Measurements from ENCODE around the gene TEX14. TPM values are rescaled to one million over a fixed set of nuclear protein-coding genes. Genes with fewer than 3 reads are reported as not detected.

The TEX14 gene
- total RNA-seq, 1 experiment from 2014 or later: 0.55 TPM

DNA sequence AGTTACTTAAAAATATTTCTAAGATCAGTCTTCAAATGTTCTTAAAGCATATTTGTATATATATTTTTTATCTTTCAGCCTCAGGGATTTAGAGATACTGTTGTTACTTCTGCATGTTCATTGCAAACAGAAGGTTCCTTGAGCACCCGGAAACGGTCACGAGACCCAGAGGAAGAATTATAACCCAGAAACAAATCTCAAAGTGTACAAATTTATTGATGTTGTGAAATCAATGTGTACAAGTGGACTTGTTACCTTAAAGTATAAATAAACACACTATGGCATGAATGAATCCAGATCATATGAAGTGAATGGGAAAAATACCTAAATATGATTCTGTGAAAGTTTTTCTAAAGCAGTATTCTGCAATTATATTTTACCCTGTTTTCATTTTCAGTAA lies 42.2 kb upstream of the TEX14 start:
- Histone ChIP-seq H3K36me3 (ENCODE audit: low read depth) (no peaks in the 10 kb centered on the region), H3K4me3 (no peak overlapping the region), H3F3A (ENCODE audit: insufficient read depth, low read depth) (no peaks in the 10 kb centered on the region), H3K9me3 (ENCODE audit: insufficient read depth, low read depth) (no peaks in the 10 kb centered on the region), H3K79me2 (ENCODE audit: low read depth) (no peaks in the 10 kb centered on the region), H3K27ac (no peak overlapping the region), H3K4me2 (no peak overlapping the region), H2AFZ (no peak overlapping the region), H3K4me1 (replicated peaks; ENCODE audit: insufficient read depth) (no peaks in the 10 kb centered on the region; the same call in 1 of the 2 replicates), H4K20me1 (ENCODE audit: insufficient read depth) (no peaks in the 10 kb centered on the region), H3K27me3 (ENCODE audit: insufficient read depth, low read depth) (no peaks in the 10 kb centered on the region), H3K9me2 (ENCODE audit: insufficient read depth) (no peaks in the 10 kb centered on the region)
- BruUV-seq (replicated peaks): no TSS peak
- ChIA-PET POLR2A (ENCODE audit: unreplicated experiment) (interaction anchor here (0.6 kb wide), 1 partner anchor 757 kb away, joined by 3 read pairs; no protein-coding TSS in a partner anchor), CTCF (no interaction called here)
- no peak for TF ChIP-seq EZH2 (IDR thresholded peaks at IDR 0.05; ENCODE audit: low read depth)
- TF ChIP-seq, protein P1, sequence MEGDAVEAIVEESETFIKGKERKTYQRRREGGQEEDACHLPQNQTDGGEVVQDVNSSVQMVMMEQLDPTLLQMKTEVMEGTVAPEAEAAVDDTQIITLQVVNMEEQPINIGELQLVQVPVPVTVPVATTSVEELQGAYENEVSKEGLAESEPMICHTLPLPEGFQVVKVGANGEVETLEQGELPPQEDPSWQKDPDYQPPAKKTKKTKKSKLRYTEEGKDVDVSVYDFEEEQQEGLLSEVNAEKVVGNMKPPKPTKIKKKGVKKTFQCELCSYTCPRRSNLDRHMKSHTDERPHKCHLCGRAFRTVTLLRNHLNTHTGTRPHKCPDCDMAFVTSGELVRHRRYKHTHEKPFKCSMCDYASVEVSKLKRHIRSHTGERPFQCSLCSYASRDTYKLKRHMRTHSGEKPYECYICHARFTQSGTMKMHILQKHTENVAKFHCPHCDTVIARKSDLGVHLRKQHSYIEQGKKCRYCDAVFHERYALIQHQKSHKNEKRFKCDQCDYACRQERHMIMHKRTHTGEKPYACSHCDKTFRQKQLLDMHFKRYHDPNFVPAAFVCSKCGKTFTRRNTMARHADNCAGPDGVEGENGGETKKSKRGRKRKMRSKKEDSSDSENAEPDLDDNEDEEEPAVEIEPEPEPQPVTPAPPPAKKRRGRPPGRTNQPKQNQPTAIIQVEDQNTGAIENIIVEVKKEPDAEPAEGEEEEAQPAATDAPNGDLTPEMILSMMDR (conservative IDR thresholded peaks at IDR 0.05): no peak
- no peak for DNase-seq
- intact Hi-C loops (cut with micrococcal nuclease; ENCODE audit: unreplicated experiment): no loop called here

DNA sequence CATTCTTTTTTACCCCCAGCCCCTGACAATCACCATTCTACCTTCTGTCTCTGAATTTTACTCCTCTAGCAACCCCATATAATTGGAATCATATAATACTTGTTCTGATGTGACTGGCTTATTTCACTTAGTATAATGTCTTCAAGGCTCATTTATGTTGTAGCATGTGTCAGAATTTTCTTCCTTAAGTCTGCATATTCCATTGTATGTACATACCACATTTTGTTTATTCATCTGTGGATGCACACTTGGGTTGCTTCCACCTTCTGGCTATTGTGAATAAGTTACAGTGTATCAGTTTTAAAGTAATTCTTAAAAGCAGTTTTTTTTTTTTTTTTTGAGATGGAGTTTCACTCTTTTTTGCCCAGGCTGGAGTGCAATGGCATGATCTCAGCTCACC lies 39.1 kb upstream of the TEX14 start:
- Histone ChIP-seq H3K4me3 (no peak overlapping the region), H4K20me1 (ENCODE audit: insufficient read depth) (no peaks in the 10 kb centered on the region), H3K9me2 (ENCODE audit: insufficient read depth) (no peaks in the 10 kb centered on the region), H3K27me3 (ENCODE audit: insufficient read depth, low read depth) (no peaks in the 10 kb centered on the region), H3K9me3 (ENCODE audit: insufficient read depth, low read depth) (no peaks in the 10 kb centered on the region), H3K36me3 (ENCODE audit: low read depth) (no peaks in the 10 kb centered on the region), H3F3A (ENCODE audit: insufficient read depth, low read depth) (no peaks in the 10 kb centered on the region), H2AFZ (no peak overlapping the region), H3K27ac (no peak overlapping the region), H3K4me1 (replicated peaks; ENCODE audit: insufficient read depth) (no peaks in the 10 kb centered on the region), H3K4me2 (no peak overlapping the region), H3K79me2 (ENCODE audit: low read depth) (no peaks in the 10 kb centered on the region)
- ChIA-PET CTCF (no interaction called here), POLR2A (ENCODE audit: unreplicated experiment) (interaction anchor here (0.6 kb wide), 1 partner anchor 278 kb away, joined by 3 read pairs; no protein-coding TSS in a partner anchor)
- TF ChIP-seq, protein P1 (conservative IDR thresholded peaks at IDR 0.05): no peak
- no peak for TF ChIP-seq EZH2 (IDR thresholded peaks at IDR 0.05; ENCODE audit: low read depth)
- BruUV-seq (replicated peaks): no TSS peak
- DNase-seq: no peak
- intact Hi-C loops (cut with micrococcal nuclease; ENCODE audit: unreplicated experiment): no loop called here

DNA sequence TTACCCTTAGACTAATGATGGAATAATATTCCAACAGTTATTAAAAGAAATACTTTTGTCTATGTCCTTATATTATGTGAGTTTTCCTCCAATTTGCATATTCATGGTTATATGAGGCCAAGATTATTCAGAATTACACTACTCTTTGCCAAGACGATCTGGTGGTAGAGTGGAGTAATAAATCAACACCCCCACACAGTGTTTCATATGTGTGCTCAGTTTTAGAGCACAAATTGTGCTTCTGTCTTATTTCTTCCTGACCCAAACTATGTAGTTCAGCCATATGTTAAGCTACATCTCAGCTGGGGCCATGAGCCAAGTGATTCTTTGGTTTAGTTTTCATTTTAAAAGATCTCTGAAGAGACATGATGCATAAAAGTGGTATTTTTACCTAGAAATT lies 37.0 kb upstream of the TEX14 start:
- Histone ChIP-seq H3F3A (ENCODE audit: insufficient read depth, low read depth) (no peaks in the 10 kb centered on the region), H3K36me3 (ENCODE audit: low read depth) (no peaks in the 10 kb centered on the region), H3K9me3 (ENCODE audit: insufficient read depth, low read depth) (no peaks in the 10 kb centered on the region), H4K20me1 (ENCODE audit: insufficient read depth) (no peaks in the 10 kb centered on the region), H3K27ac (no peak overlapping the region), H3K4me2 (no peak overlapping the region), H3K4me3 (no peak overlapping the region), H3K79me2 (ENCODE audit: low read depth) (no peaks in the 10 kb centered on the region), H2AFZ (no peak overlapping the region), H3K4me1 (replicated peaks; ENCODE audit: insufficient read depth) (no peaks in the 10 kb centered on the region), H3K9me2 (ENCODE audit: insufficient read depth) (no peaks in the 10 kb centered on the region), H3K27me3 (ENCODE audit: insufficient read depth, low read depth) (no peaks in the 10 kb centered on the region)
- DNase-seq: no peak
- TF ChIP-seq, protein P1 (conservative IDR thresholded peaks at IDR 0.05): no peak
- TF ChIP-seq EZH2 (IDR thresholded peaks at IDR 0.05; ENCODE audit: low read depth): no peak
- no TSS peak for BruUV-seq (replicated peaks)
- POLR2A ChIA-PET (ENCODE audit: unreplicated experiment): interaction anchor here (0.7 kb wide), 1 partner anchor 154 kb away, joined by 11 read pairs; no protein-coding TSS in a partner anchor
- CTCF ChIA-PET: no interaction called here
- intact Hi-C loops (cut with micrococcal nuclease; ENCODE audit: unreplicated experiment): no loop called here

Data from PC-9 (cell line).